ENCODE results near the gene SLC6A9.

The SLC6A9 gene

DNA sequence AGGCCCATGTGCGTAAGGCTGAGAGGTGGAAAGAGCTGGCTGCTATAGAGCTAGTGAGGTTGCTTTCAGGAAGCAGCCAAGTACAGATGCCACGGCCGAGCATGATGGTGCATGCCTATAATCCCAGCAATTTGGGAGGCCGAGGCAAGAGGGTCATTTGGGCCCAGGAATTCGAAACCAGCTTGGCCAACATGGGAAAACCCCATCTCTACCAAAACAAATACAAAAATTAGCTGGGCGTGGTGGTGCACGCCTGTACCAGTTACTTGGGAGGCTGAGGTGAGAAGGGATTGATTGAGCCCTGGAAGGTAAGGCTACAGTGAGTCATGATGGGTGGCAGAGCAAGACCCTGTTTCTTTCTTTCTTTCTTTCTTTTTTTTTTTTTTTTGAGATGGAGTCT, 37.2 kb downstream of the SLC6A9 start:
- DNase-seq (ENCODE audit: low read depth, low spot score) = no peak
- in situ Hi-C loops (cut with HindIII; ENCODE audit: low sequenced_read_pairs) = no loop called here
- no peak overlapping the region for H3K4me3 ChIP-seq (ENCODE audit: low read depth, low read length)
- TF ChIP-seq, protein P1, sequence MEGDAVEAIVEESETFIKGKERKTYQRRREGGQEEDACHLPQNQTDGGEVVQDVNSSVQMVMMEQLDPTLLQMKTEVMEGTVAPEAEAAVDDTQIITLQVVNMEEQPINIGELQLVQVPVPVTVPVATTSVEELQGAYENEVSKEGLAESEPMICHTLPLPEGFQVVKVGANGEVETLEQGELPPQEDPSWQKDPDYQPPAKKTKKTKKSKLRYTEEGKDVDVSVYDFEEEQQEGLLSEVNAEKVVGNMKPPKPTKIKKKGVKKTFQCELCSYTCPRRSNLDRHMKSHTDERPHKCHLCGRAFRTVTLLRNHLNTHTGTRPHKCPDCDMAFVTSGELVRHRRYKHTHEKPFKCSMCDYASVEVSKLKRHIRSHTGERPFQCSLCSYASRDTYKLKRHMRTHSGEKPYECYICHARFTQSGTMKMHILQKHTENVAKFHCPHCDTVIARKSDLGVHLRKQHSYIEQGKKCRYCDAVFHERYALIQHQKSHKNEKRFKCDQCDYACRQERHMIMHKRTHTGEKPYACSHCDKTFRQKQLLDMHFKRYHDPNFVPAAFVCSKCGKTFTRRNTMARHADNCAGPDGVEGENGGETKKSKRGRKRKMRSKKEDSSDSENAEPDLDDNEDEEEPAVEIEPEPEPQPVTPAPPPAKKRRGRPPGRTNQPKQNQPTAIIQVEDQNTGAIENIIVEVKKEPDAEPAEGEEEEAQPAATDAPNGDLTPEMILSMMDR (IDR thresholded peaks at IDR 0.05; ENCODE audit: low read depth, low read length) = no peak

DNA sequence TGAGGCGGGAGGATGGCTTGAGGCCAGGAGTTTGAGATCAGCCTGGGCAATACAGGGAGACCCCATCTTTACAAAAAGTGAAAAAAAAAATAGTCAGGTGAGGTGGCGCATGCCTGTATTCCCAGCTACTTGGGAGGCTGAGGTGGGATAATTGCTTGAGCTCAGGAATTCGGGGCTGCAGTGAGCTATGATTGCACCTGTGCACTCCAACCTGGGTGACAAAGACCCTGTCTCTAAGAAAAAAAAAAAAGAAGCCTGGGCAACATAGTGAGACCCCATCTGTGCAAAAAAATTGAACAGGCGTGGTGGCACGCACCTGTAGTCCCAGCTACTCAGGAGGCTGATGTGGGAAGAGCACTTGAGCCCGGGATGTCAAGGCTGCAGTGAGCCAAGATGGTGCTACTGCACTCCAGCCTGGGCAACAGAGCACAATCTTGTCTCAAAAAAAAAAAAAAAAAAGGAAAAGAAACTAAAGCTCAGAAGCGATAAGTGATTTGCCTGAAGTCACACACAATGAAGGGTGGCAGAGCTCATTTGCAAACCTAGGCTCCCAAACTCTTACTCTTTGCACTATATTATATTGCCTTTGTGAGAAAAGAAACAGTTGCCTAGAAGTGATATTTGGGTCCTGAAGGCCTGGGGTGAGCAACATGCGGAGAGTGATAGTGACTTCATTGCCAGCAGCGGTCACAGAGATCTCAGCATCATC, 37.9 kb downstream of the SLC6A9 start:
- no peak overlapping the region for H3K4me3 ChIP-seq (ENCODE audit: low read depth, low read length)
- in situ Hi-C loops (cut with HindIII; ENCODE audit: low sequenced_read_pairs) = no loop called here
- TF ChIP-seq, protein P1 (IDR thresholded peaks at IDR 0.05; ENCODE audit: low read depth, low read length) = no peak
- DNase-seq (ENCODE audit: low read depth, low spot score) = no peak

DNA sequence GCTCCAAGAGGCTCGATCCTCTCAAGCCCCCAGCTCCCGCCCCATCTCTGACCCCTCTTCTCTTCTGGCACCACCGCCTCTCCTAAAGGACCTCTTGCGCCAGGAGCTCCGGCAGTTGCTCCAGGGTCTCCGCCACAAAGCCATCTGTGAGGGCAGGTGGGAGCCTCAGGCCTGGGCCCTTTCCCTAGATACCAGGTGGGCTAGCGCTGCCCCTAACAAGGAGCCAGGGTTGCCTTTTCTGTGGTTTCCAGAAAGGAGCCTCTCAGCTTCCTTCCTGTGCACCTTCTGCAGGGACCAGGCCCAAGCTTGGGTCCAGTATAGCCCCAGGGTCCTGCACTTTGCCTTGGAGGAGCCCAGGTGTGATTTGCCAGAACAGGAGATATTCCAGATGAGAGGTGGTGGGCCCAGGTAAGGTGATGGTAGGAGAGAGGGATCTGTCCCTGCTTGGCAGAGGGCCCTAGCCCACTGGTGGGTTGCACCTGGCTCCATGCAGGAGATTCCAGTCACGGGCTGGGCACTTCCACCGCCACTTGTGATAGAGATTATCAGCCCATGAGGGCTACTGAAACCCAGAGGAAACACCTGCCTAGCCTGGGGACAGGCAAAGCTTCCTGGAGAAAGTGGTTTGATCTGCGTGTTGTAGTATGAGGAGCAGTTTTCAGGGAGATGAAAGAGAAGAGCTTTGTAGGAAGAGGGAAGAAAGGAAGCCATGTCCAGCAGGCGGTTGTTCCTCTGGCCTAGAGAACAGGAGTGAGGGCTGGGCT, 38.8 kb downstream of the SLC6A9 start:
- peak overlapping the region; percentile 63 for H3K4me3 ChIP-seq (ENCODE audit: low read depth, low read length)
- DNase-seq (ENCODE audit: low read depth, low spot score) = no peak
- in situ Hi-C loops (cut with HindIII; ENCODE audit: low sequenced_read_pairs) = no loop called here
- TF ChIP-seq, protein P1 (IDR thresholded peaks at IDR 0.05; ENCODE audit: low read depth, low read length) = no peak

DNA sequence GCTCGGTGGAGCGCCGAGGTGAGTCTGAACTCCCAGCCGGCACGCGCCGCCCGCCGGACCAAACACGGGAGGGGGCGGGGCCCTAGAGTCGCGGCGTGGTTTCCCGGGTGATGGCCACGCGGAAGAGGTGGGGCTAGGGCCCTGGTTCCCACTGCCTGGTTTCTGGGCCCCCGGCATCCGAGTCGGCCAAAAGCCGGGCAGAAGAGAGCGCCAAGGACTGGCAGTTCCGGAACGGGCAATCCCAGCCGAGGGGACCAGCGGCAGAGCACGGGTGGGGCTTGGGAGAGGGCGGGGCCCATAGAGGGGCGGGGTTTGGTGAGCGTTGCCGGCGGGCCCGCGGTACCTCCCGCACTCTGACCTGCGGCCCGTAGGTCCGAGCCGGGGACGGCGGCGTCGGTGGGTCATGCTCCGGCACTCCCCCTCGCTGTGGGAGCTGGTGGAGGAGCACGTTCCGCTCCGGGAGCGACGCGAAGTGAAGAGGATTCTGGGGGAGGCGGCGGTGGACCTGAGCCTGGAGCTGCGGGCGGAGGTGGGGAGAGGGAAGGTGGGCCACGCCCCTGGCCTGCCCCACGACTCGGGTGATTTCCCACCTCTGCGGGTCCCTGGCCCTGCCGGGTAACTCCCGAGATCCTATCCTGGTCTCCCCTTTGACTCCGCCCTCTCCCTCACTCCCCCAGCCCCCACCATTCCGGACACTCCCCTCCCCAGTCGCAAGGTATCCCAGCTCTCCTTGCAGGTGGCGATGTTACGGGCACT, 39.6 kb downstream of the SLC6A9 start, which contains the start of gene CCDC24:
Gene CCDC24 (plus strand): TSS at position 124 of the 756 bp plus-strand sequence. CDS start 280 bp downstream, at position 404.
- peak within 1 kb of the TSS; percentile 63 for H3K4me3 ChIP-seq (ENCODE audit: low read depth, low read length)
- peak; percentile 77 for DNase-seq (ENCODE audit: low read depth, low spot score)
- TF ChIP-seq, protein P1 (IDR thresholded peaks at IDR 0.05; ENCODE audit: low read depth, low read length) = no peak
- in situ Hi-C loops (cut with HindIII; ENCODE audit: low sequenced_read_pairs) = no loop called here

DNA sequence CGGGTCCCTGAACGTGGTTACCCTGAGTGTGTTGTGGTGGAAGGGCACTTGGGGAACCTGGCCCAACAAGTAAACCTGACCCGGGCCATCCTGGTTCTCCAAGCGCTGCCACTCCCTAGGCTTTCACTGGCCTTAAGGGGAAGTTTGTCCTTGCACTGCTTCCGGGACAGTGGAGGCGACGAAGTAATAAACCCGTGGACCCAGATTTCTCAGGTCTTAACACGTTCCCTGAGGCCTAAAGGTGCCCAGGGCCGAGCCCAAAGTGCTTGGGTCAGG, 40.1 kb downstream of the SLC6A9 start:
- no peak for DNase-seq (ENCODE audit: low read depth, low spot score)
- peak overlapping the region; percentile 63 for H3K4me3 ChIP-seq (ENCODE audit: low read depth, low read length)
- in situ Hi-C loops (cut with HindIII; ENCODE audit: low sequenced_read_pairs) = no loop called here
- TF ChIP-seq, protein P1 (IDR thresholded peaks at IDR 0.05; ENCODE audit: low read depth, low read length) = no peak

All from astrocyte of the spinal cord (primary cell).